ENCODE results near the gene TGM4. TPM values are rescaled to one million over a fixed set of nuclear protein-coding genes. Genes with fewer than 3 reads are reported as not detected.

TGM4 gene
- total and polyA plus RNA-seq, 2 donors (not counting 1 experiment from before 2014, with no cell fraction given) = not detected

DNA sequence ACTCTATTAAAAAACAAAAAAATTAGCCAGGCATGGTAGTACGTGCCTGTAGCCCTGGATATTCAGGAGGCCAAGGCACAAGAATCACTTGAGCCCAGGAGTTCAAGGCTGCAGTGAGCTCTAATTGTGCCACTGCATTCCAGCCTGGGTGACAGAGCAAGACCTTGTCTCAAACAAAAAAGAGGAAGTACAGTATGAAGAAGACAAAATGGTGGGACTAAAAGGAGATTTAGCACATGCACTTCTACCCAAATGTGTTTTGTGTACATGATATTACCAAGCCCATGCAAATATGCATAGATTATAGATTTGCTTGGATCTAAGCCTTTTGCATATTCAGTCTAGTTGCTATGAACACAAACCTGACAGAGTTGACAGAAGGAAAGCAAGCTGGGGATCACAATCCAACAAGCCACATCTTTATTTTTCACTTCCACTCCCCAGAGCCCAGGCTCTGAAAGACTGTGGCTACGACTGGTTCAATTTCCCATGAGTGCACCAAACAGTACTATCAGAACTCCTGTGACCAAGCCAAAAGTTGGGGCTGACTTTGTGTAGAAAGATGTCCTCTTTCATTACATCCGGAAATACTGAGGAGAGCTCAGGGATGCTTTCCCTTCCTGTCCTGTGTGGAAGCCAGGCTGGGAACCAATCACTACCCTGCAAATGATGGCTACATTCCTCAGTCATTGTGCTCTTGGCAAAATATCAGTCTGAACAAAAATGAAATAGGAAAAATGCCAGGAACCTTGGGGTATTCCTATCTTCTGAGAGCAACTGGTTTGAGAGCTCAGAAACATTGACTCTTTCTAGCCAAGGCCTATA is 49.4 kb downstream of the TGM4 start:
- no peak for ATAC-seq (ENCODE audit: low read depth)
- H4K20me1 ChIP-seq (ENCODE audit: control insufficient read depth, insufficient read depth, low read length, poor library complexity, severe bottlenecking) = no peaks in the 10 kb centered on the region
- no peaks in the 10 kb centered on the region for H3K79me2 ChIP-seq (ENCODE audit: control insufficient read depth, insufficient read depth, low read length)
- 100% methylated on average over 2 of the region's 3 CpGs for WGBS (ENCODE audit: insufficient coverage)
- peaks cover 0 to 2% (median 0%) of the 10 kb centered on the region in 3 donors for H3K9me3 ChIP-seq (ENCODE audit: control extremely low read depth in 1 of 3, control insufficient read depth in 2 of 3, insufficient read depth in 1 of 3, low read length in 2 of 3)
- TF ChIP-seq, protein P1, sequence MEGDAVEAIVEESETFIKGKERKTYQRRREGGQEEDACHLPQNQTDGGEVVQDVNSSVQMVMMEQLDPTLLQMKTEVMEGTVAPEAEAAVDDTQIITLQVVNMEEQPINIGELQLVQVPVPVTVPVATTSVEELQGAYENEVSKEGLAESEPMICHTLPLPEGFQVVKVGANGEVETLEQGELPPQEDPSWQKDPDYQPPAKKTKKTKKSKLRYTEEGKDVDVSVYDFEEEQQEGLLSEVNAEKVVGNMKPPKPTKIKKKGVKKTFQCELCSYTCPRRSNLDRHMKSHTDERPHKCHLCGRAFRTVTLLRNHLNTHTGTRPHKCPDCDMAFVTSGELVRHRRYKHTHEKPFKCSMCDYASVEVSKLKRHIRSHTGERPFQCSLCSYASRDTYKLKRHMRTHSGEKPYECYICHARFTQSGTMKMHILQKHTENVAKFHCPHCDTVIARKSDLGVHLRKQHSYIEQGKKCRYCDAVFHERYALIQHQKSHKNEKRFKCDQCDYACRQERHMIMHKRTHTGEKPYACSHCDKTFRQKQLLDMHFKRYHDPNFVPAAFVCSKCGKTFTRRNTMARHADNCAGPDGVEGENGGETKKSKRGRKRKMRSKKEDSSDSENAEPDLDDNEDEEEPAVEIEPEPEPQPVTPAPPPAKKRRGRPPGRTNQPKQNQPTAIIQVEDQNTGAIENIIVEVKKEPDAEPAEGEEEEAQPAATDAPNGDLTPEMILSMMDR (IDR thresholded peaks at IDR 0.05) = no peak
- no peak for TF ChIP-seq EZH2 (IDR thresholded peaks at IDR 0.05; ENCODE audit: borderline replicate concordance, insufficient read depth, low read depth, low read length, poor library complexity, severe bottlenecking)
- no peak for DNase-seq
- H3K27me3 ChIP-seq (replicated peaks in 1 of 4; ENCODE audit: control extremely low read depth in 1 of 4, control insufficient read depth in 3 of 4, insufficient read depth in 4 of 4, low read length in 3 of 4) = no peaks in the 10 kb centered on the region
- H3K9ac ChIP-seq (ENCODE audit: low read length) = no peak overlapping the region
- Mint-ChIP-seq H3K9me3 (ENCODE audit: insufficient read depth) (no peaks in the 10 kb centered on the region), H3K27ac (no peak overlapping the region), H3K4me1 (peaks cover 2% of the 10 kb centered on the region), H3K27me3 (no peaks in the 10 kb centered on the region), H3K4me3 (no peak overlapping the region)
- intact Hi-C loops (cut with micrococcal nuclease) = no loop called here
- POLR2A ChIA-PET = no interaction called here
- CTCF ChIA-PET = interaction anchor here (1.5 to 1.7 kb wide), 2 partner anchors 9 to 391 kb away, joined by 4 read pairs; no protein-coding TSS in a partner anchor
- H3K36me3 ChIP-seq (replicated peaks in 1 of 2; ENCODE audit: control extremely low read depth in 1 of 2, control insufficient read depth in 1 of 2, extremely low read depth in 1 of 2, insufficient read depth in 2 of 2, low read length in 1 of 2) = peaks cover 1 to 43% of the 10 kb centered on the region in 2 experiments
- H3K4me3 ChIP-seq (ENCODE audit: control extremely low read depth in 1 of 5, extremely low read depth in 1 of 5, insufficient read depth in 1 of 5, low read depth in 2 of 5, low read length in 4 of 5) = no peak overlapping the region
- no peaks in the 10 kb centered on the region for H3K4me1 ChIP-seq (ENCODE audit: control insufficient read depth in 2 of 2, insufficient read depth in 2 of 2, low read length in 2 of 2)
- no peak overlapping the region for H3K27ac ChIP-seq (ENCODE audit: low read length in 2 of 2)
- H3K4me2 ChIP-seq (replicated peaks; ENCODE audit: low read depth, low read length, poor library complexity, severe bottlenecking) = no peak overlapping the region
- no peak overlapping the region for H2AFZ ChIP-seq (ENCODE audit: insufficient read depth, low read depth, low read length, poor library complexity, severe bottlenecking)

DNA sequence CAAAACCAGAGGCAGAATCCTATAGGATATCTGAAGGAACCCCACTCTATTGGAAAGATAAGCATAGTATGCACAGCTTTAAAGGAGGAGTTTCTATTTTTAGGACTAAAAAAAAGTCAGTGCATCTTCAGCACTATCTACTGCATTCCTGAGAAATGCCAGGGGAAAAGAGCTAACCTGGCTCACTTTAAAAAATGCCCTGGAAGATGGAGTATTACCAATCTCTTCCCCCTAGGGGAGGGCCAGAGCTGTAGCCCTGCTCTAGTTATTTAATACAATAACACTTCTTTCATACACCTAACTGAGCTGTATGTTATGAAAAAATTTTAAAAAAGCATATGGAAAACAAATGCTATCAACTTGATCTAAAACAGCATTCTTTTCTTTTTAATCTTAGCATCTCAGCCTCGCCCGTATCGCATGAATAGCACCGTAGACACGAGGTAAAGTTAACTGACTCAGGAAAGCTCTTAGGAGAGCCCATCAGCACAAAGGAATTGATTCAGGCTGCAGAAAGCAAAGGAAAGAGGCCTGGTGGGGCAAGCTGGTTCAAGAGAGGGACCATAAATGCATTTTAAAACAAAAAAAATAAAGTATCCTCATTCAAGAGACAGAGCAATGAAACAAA is 50.2 kb downstream of the TGM4 start:
- ATAC-seq (ENCODE audit: low read depth) (no peak), DNase-seq (no peak)
- Histone ChIP-seq H3K36me3 (replicated peaks in 1 of 2; ENCODE audit: control extremely low read depth in 1 of 2, control insufficient read depth in 1 of 2, extremely low read depth in 1 of 2, insufficient read depth in 2 of 2, low read length in 1 of 2) (peaks cover 1 to 50% of the 10 kb centered on the region in 2 experiments), H4K20me1 (ENCODE audit: control insufficient read depth, insufficient read depth, low read length, poor library complexity, severe bottlenecking) (no peaks in the 10 kb centered on the region), H2AFZ (ENCODE audit: insufficient read depth, low read depth, low read length, poor library complexity, severe bottlenecking) (no peak overlapping the region), H3K27me3 (replicated peaks in 1 of 4; ENCODE audit: control extremely low read depth in 1 of 4, control insufficient read depth in 3 of 4, insufficient read depth in 4 of 4, low read length in 3 of 4) (no peaks in the 10 kb centered on the region), H3K27ac (ENCODE audit: low read length in 2 of 2) (no peak overlapping the region), H3K9ac (ENCODE audit: low read length) (no peak overlapping the region), H3K79me2 (ENCODE audit: control insufficient read depth, insufficient read depth, low read length) (no peaks in the 10 kb centered on the region), H3K4me2 (replicated peaks; ENCODE audit: low read depth, low read length, poor library complexity, severe bottlenecking) (no peak overlapping the region), H3K4me1 (ENCODE audit: control insufficient read depth in 2 of 2, insufficient read depth in 2 of 2, low read length in 2 of 2) (no peaks in the 10 kb centered on the region), H3K9me3 (ENCODE audit: control extremely low read depth in 1 of 3, control insufficient read depth in 2 of 3, insufficient read depth in 1 of 3, low read length in 2 of 3) (peaks cover 0 to 2% (median 0%) of the 10 kb centered on the region in 3 donors), H3K4me3 (ENCODE audit: control extremely low read depth in 1 of 5, extremely low read depth in 1 of 5, insufficient read depth in 1 of 5, low read depth in 2 of 5, low read length in 4 of 5) (no peak overlapping the region)
- ChIA-PET CTCF (interaction anchor here (1.5 to 1.7 kb wide), 2 partner anchors 10 to 392 kb away, joined by 4 read pairs; no protein-coding TSS in a partner anchor), POLR2A (no interaction called here)
- WGBS (ENCODE audit: insufficient coverage) = 94% methylated on average over 5 of the region's 5 CpGs
- Mint-ChIP-seq H3K27me3 (no peaks in the 10 kb centered on the region), H3K27ac (no peak overlapping the region), H3K9me3 (ENCODE audit: insufficient read depth) (no peaks in the 10 kb centered on the region), H3K4me3 (no peak overlapping the region), H3K4me1 (peaks cover 2% of the 10 kb centered on the region)
- TF ChIP-seq EZH2 (IDR thresholded peaks at IDR 0.05; ENCODE audit: borderline replicate concordance, insufficient read depth, low read depth, low read length, poor library complexity, severe bottlenecking) = no peak
- TF ChIP-seq, protein P1 (IDR thresholded peaks at IDR 0.05) = no peak
- intact Hi-C loops (cut with micrococcal nuclease) = no loop called here
